ENCODE results near the gene TCF4. TPM values are rescaled to one million over a fixed set of nuclear protein-coding genes. Genes with fewer than 3 reads are reported as not detected.
A peak's percentile ranks its signal among the peaks of the same experiment; 100 is the strongest.

Gene TCF4
- total RNA-seq, 1 experiment from 2014 or later, result 104 TPM

DNA sequence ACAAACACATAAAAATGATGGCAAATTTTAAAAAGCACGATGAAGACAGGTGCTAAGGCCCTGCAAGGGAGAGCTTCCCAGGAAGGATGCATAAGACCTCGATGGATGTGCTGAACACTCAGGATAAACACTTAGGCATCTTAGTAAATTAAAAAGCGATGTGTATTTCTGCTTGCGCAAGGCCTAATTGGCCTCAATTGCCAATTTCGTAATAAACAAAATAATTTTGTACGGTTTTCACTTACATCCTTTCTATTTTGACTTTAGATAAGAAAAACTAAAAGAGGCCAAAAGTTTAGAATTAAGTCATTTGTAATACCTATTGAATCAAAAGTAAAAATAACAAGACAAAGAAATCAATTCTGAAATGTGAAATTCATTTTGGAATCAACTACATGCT, 189.1 kb downstream of the TCF4 start:
- no peak overlapping the region for H3K27ac Mint-ChIP-seq
- H3K27me3 Mint-ChIP-seq (ENCODE audit: low read depth), result no peaks in the 10 kb centered on the region
- ATAC-seq (no peak), DNase-seq (ENCODE audit: low spot score) (no peak)
- CTCF ChIA-PET, result interaction anchor here (3.9 kb wide), 1 partner anchor 14 kb away, joined by 21 read pairs; no protein-coding TSS in a partner anchor
- no peak overlapping the region for H3K4me3 Mint-ChIP-seq
- H3K36me3 Mint-ChIP-seq, result no peaks in the 10 kb centered on the region
- TF ChIP-seq, protein P1, sequence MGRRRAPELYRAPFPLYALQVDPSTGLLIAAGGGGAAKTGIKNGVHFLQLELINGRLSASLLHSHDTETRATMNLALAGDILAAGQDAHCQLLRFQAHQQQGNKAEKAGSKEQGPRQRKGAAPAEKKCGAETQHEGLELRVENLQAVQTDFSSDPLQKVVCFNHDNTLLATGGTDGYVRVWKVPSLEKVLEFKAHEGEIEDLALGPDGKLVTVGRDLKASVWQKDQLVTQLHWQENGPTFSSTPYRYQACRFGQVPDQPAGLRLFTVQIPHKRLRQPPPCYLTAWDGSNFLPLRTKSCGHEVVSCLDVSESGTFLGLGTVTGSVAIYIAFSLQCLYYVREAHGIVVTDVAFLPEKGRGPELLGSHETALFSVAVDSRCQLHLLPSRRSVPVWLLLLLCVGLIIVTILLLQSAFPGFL (CRISPR knock-in tag; IDR thresholded peaks at IDR 0.05; ENCODE audit: borderline replicate concordance), result no peak
- TF ChIP-seq IRF2 (CRISPR knock-in tag; IDR thresholded peaks at IDR 0.05; ENCODE audit: borderline replicate concordance, low read depth) (no peak), MXD4 (CRISPR knock-in tag; IDR thresholded peaks at IDR 0.05; ENCODE audit: borderline replicate concordance) (no peak), CDX4 (CRISPR knock-in tag; IDR thresholded peaks at IDR 0.05; ENCODE audit: borderline replicate concordance) (no peak), TP53 (CRISPR knock-in tag; IDR thresholded peaks at IDR 0.05) (no peak), ATF2 (CRISPR knock-in tag; IDR thresholded peaks at IDR 0.05; ENCODE audit: borderline replicate concordance, low read depth) (no peak), USF2 (CRISPR knock-in tag; IDR thresholded peaks at IDR 0.05) (no peak), ETV6 (CRISPR knock-in tag; IDR thresholded peaks at IDR 0.05) (no peak)
- TF ChIP-seq, protein P2, sequence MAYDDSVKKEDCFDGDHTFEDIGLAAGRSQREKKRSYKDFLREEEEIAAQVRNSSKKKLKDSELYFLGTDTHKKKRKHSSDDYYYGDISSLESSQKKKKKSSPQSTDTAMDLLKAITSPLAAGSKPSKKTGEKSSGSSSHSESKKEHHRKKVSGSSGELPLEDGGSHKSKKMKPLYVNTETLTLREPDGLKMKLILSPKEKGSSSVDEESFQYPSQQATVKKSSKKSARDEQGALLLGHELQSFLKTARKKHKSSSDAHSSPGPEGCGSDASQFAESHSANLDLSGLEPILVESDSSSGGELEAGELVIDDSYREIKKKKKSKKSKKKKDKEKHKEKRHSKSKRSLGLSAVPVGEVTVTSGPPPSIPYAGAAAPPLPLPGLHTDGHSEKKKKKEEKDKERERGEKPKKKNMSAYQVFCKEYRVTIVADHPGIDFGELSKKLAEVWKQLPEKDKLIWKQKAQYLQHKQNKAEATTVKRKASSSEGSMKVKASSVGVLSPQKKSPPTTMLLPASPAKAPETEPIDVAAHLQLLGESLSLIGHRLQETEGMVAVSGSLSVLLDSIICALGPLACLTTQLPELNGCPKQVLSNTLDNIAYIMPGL (CRISPR knock-in tag; IDR thresholded peaks at IDR 0.05), result no peak
- peaks cover 73% of the 10 kb centered on the region for H3K4me1 Mint-ChIP-seq
- H3K9me3 Mint-ChIP-seq, result no peaks in the 10 kb centered on the region
- POLR2A ChIA-PET, result no interaction called here

DNA sequence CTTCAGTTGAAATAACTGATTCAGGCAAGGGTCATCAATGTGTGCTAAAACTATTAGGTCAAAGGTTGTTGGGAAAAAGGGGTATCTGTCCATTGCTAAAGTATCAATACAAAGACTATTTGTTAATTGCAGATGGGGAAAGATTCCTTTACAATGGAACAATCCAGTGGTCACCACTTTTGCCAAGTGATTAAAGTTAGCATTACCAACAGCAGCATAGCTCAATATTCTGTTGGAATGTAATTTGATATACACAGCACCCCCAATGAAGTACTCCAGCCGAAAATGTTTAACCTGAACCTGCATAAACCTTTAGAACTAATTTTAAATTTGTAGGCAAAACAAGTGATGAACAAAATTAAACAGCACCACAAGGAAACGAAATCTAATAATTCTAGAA, 191.0 kb downstream of the TCF4 start:
- Mint-ChIP-seq H3K4me1 (peaks cover 63% of the 10 kb centered on the region), H3K9me3 (no peaks in the 10 kb centered on the region), H3K27me3 (ENCODE audit: low read depth) (no peaks in the 10 kb centered on the region), H3K27ac (0 out of 2 replicates have a peak overlapping the region, but pooled peaks have one; percentile 43), H3K4me3 (no peak overlapping the region), H3K36me3 (no peaks in the 10 kb centered on the region)
- ATAC-seq, result no peak
- no peak for TF ChIP-seq CDX4 (CRISPR knock-in tag; IDR thresholded peaks at IDR 0.05; ENCODE audit: borderline replicate concordance)
- no peak for TF ChIP-seq ZSCAN18 (CRISPR knock-in tag; IDR thresholded peaks at IDR 0.05)
- TF ChIP-seq RELA (CRISPR knock-in tag; IDR thresholded peaks at IDR 0.05; ENCODE audit: borderline replicate concordance), result no peak
- TF ChIP-seq GRHL2 (CRISPR knock-in tag; IDR thresholded peaks at IDR 0.05; ENCODE audit: insufficient replicate concordance, severe bottlenecking), result no peak
- no peak for TF ChIP-seq MXD4 (CRISPR knock-in tag; IDR thresholded peaks at IDR 0.05; ENCODE audit: borderline replicate concordance)
- ChIA-PET POLR2A (no interaction called here), CTCF (interaction anchor here (1.1 kb wide), 1 partner anchor 19 kb away, joined by 3 read pairs; no protein-coding TSS in a partner anchor)
- no peak for DNase-seq (ENCODE audit: low spot score)

Measured in WTC11 (cell line).